ENCODE measurements around the gene PCNT. TPM values are rescaled to one million over a fixed set of nuclear protein-coding genes. Genes with fewer than 3 reads are reported as not detected.

The PCNT gene
- total and polyA plus RNA-seq, 7 donors, result 99.4 to 642 (median 248) TPM

GRCh38 chr21:46434322-46434958 is 110.5 kb downstream of the PCNT start:
- no peaks in the 10 kb centered on the region for H3K27me3 ChIP-seq (ENCODE audit: insufficient read depth in 3 of 3, low read length in 2 of 3)
- H3K4me1 ChIP-seq, result no peaks in the 10 kb centered on the region
- H3K4me3 ChIP-seq, result no peak overlapping the region
- H3K36me3 ChIP-seq (ENCODE audit: insufficient read depth in 1 of 2, low read depth in 1 of 2), result peaks cover 16 to 100% of the 10 kb centered on the region in 2 donors
- no peaks in the 10 kb centered on the region for H3K9me3 ChIP-seq
- ATAC-seq, result peak in 3 of 4 donors; percentile 2 to 9 (median 6)
- no peak for TF ChIP-seq CTCF (IDR thresholded peaks at IDR 0.05)
- H3K27ac ChIP-seq, result no peak overlapping the region
- peak in 1 of 2 donors; percentile 48 for DNase-seq
- intact Hi-C loops (cut with DNase I), result no loop called here
- whole genome bisulfite sequencing, 3 donors, result 91 to 95% (median 94%) methylated on average over 22 to 23 of the region's 23 CpGs

GRCh38 chr21:46435786-46436227 is 111.9 kb downstream of the PCNT start:
- Histone ChIP-seq H3K9me3 (no peaks in the 10 kb centered on the region), H3K36me3 (ENCODE audit: insufficient read depth in 1 of 2, low read depth in 1 of 2) (peaks cover 10 to 100% of the 10 kb centered on the region in 2 donors), H3K4me3 (no peak overlapping the region), H3K27ac (no peak overlapping the region), H3K4me1 (no peaks in the 10 kb centered on the region), H3K27me3 (ENCODE audit: insufficient read depth in 3 of 3, low read length in 2 of 3) (no peaks in the 10 kb centered on the region)
- peak in 1 of 2 donors; percentile 49 for DNase-seq
- TF ChIP-seq CTCF (IDR thresholded peaks at IDR 0.05), result no peak
- 92 to 96% (median 93%) methylated on average over 29 of the region's 29 CpGs for WGBS, 3 donors
- peak in 2 of 4 donors; percentile 4 to 5 for ATAC-seq
- intact Hi-C loops (cut with DNase I), result no loop called here

GRCh38 chr21:46436621-46437020 is 112.7 kb downstream of the PCNT start:
- Histone ChIP-seq H3K36me3 (ENCODE audit: insufficient read depth in 1 of 2, low read depth in 1 of 2) (peaks cover 10 to 100% of the 10 kb centered on the region in 2 donors), H3K4me3 (no peak overlapping the region), H3K4me1 (no peaks in the 10 kb centered on the region), H3K27me3 (ENCODE audit: insufficient read depth in 3 of 3, low read length in 2 of 3) (no peaks in the 10 kb centered on the region), H3K9me3 (no peaks in the 10 kb centered on the region), H3K27ac (no peak overlapping the region)
- no peak for TF ChIP-seq CTCF (IDR thresholded peaks at IDR 0.05)
- ATAC-seq (no peak), DNase-seq (peak in 1 of 2 donors; percentile 35)
- WGBS, 3 donors, result 87 to 92% (median 87%) methylated on average over 15 of the region's 15 CpGs
- intact Hi-C loops (cut with DNase I), result no loop called here

- DNase-seq, result peak in 1 of 2 donors; percentile 29
- TF ChIP-seq CTCF (IDR thresholded peaks at IDR 0.05), result no peak
- Histone ChIP-seq H3K27me3 (ENCODE audit: insufficient read depth in 3 of 3, low read length in 2 of 3) (no peaks in the 10 kb centered on the region), H3K4me1 (no peaks in the 10 kb centered on the region), H3K4me3 (no peak overlapping the region), H3K27ac (no peak overlapping the region), H3K36me3 (ENCODE audit: insufficient read depth in 1 of 2, low read depth in 1 of 2) (peaks cover 10 to 100% of the 10 kb centered on the region in 2 donors), H3K9me3 (no peaks in the 10 kb centered on the region)
- 85 to 89% (median 87%) methylated on average over 13 of the region's 13 CpGs for WGBS, 3 donors
- intact Hi-C loops (cut with DNase I), result no loop called here
- no peak for ATAC-seq
Observed at GRCh38 chr21:46437096-46437498, 113.1 kb downstream of the PCNT start.

All from psoas muscle (tissue), 8 donors.